ENCODE measurements around the gene CCDC142.

DNA sequence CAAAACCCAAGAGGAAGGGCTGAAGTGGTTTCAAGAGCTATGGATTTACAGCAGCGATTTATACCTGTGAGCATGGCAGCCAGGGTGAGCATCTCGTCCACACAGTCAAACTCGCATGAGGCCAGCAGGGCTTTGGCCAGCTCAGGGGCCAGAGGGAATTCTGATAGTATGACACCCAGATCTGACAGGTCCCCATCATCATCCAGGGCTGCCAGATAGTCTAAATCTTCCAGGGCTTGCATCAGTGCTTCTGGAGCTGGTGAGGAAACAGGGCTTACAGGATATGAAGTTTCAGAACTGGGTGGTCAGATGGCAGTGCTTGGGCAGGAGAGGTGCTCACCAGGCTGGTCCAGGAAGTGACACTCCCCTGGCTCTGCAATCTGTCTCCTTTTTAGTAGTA lies 39.7 kb upstream of the CCDC142 start:
- TF ChIP-seq, protein P1, sequence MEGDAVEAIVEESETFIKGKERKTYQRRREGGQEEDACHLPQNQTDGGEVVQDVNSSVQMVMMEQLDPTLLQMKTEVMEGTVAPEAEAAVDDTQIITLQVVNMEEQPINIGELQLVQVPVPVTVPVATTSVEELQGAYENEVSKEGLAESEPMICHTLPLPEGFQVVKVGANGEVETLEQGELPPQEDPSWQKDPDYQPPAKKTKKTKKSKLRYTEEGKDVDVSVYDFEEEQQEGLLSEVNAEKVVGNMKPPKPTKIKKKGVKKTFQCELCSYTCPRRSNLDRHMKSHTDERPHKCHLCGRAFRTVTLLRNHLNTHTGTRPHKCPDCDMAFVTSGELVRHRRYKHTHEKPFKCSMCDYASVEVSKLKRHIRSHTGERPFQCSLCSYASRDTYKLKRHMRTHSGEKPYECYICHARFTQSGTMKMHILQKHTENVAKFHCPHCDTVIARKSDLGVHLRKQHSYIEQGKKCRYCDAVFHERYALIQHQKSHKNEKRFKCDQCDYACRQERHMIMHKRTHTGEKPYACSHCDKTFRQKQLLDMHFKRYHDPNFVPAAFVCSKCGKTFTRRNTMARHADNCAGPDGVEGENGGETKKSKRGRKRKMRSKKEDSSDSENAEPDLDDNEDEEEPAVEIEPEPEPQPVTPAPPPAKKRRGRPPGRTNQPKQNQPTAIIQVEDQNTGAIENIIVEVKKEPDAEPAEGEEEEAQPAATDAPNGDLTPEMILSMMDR (IDR thresholded peaks at IDR 0.05 in 2 of 3, conservative IDR thresholded peaks at IDR 0.05 in 1 of 3; ENCODE audit: control insufficient read depth in 2 of 3, extremely low read depth in 1 of 3, insufficient read depth in 1 of 3, low read depth in 3 of 3, low read length in 3 of 3): no peak
- TF ChIP-seq CBX5 (IDR thresholded peaks at IDR 0.05; ENCODE audit: low read depth) (no peak), EZH2 (IDR thresholded peaks at IDR 0.05; ENCODE audit: borderline replicate concordance, control insufficient read depth, low read depth, low read length) (no peak), BCL3 (IDR thresholded peaks at IDR 0.05; ENCODE audit: borderline replicate concordance, insufficient read depth, low read depth, low read length, poor library complexity, severe bottlenecking) (no peak), E4F1 (IDR thresholded peaks at IDR 0.05; ENCODE audit: borderline replicate concordance, partially characterized antibody) (no peak)

Measured in GM12878 (cell line).